ENCODE results near the gene USF1. TPM values are rescaled to one million over a fixed set of nuclear protein-coding genes. Genes with fewer than 3 reads are reported as not detected.

Gene USF1
- total RNA-seq, 2 experiments from 2014 or later: 93.5 to 99.1 TPM

GRCh38 chr1:161013131-161013487, 32.7 kb downstream of the USF1 start:
- Mint-ChIP-seq H3K4me1 (ENCODE audit: low read depth) (peaks cover 31% of the 10 kb centered on the region), H3K4me3 (peak overlapping the region; percentile 84), H3K27ac (peak overlapping the region; percentile 94), H3K36me3 (ENCODE audit: low read depth) (no peaks in the 10 kb centered on the region), H3K9me3 (no peaks in the 10 kb centered on the region), H3K27me3 (no peaks in the 10 kb centered on the region)
- Histone ChIP-seq H3K4me3 (ENCODE audit: low read length) (peak overlapping the region; percentile 51), H3K4me1 (ENCODE audit: insufficient read depth, low read length) (peaks cover 32% of the 10 kb centered on the region), H3K27me3 (ENCODE audit: control insufficient read depth in 1 of 2, insufficient read depth in 2 of 2, low read length in 2 of 2) (no peaks in the 10 kb centered on the region), H3K9me3 (ENCODE audit: control insufficient read depth in 1 of 2, insufficient read depth in 1 of 2, low read length in 2 of 2) (no peaks in the 10 kb centered on the region), H3K27ac (ENCODE audit: low read depth in 1 of 2, low read length in 2 of 2) (peak overlapping the region; percentile 56 to 87), H3K36me3 (ENCODE audit: insufficient read depth, low read length) (no peaks in the 10 kb centered on the region)
- TF ChIP-seq, protein P1, sequence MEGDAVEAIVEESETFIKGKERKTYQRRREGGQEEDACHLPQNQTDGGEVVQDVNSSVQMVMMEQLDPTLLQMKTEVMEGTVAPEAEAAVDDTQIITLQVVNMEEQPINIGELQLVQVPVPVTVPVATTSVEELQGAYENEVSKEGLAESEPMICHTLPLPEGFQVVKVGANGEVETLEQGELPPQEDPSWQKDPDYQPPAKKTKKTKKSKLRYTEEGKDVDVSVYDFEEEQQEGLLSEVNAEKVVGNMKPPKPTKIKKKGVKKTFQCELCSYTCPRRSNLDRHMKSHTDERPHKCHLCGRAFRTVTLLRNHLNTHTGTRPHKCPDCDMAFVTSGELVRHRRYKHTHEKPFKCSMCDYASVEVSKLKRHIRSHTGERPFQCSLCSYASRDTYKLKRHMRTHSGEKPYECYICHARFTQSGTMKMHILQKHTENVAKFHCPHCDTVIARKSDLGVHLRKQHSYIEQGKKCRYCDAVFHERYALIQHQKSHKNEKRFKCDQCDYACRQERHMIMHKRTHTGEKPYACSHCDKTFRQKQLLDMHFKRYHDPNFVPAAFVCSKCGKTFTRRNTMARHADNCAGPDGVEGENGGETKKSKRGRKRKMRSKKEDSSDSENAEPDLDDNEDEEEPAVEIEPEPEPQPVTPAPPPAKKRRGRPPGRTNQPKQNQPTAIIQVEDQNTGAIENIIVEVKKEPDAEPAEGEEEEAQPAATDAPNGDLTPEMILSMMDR (IDR thresholded peaks at IDR 0.05): no peak
- ChIA-PET POLR2A (interaction anchor here (0.6 to 3.5 kb wide), 11 partner anchors 8 to 120 kb away, joined by 3 to 27 read pairs (median 5); partner anchors contain the start of genes ARHGAP30, F11R, TSTD1 and USF1), CTCF (interaction anchor here (0.7 to 1.8 kb wide), 7 partner anchors 8 to 620 kb away, joined by 3 to 6 read pairs (median 4); partner anchors contain the start of gene KLHDC9)
- intact Hi-C loops (cut with DNase I, micrococcal nuclease): no loop called here
- no peak for ATAC-seq (ENCODE audit: poor library complexity)
- peak in 2 of 14 experiments; percentile 31 to 55 for DNase-seq

DNA sequence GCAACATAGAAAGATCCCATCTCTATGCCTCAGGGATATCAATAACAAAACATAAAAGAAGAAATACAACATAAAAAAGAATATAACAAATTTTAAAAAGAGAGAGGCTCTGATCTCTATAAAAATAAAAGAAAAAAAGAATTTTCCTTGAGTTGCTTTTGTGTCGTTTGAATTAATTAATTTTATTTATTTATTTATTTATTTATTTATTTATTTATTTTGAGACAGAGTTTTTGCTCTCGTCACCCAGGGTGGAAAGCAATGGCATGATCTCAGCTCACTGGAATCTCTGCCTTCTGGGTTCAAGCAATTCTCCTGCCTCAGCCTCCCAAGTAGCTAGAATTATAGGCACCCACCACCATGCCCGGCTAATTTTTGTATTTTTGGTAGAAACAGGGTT, 33.4 kb downstream of the USF1 start:
- Mint-ChIP-seq H3K4me1 (ENCODE audit: low read depth) (peaks cover 31% of the 10 kb centered on the region), H3K9me3 (no peaks in the 10 kb centered on the region), H3K27me3 (no peaks in the 10 kb centered on the region), H3K4me3 (no peak overlapping the region), H3K36me3 (ENCODE audit: low read depth) (no peaks in the 10 kb centered on the region), H3K27ac (peak overlapping the region; percentile 62)
- Histone ChIP-seq H3K4me1 (ENCODE audit: insufficient read depth, low read length) (peaks cover 32% of the 10 kb centered on the region), H3K4me3 (ENCODE audit: low read length) (no peak overlapping the region), H3K27ac (ENCODE audit: low read depth in 1 of 2, low read length in 2 of 2) (peak overlapping the region; percentile 17 to 56), H3K9me3 (ENCODE audit: control insufficient read depth in 1 of 2, insufficient read depth in 1 of 2, low read length in 2 of 2) (no peaks in the 10 kb centered on the region), H3K36me3 (ENCODE audit: insufficient read depth, low read length) (no peaks in the 10 kb centered on the region), H3K27me3 (ENCODE audit: control insufficient read depth in 1 of 2, insufficient read depth in 2 of 2, low read length in 2 of 2) (no peaks in the 10 kb centered on the region)
- TF ChIP-seq, protein P1 (IDR thresholded peaks at IDR 0.05): no peak
- ChIA-PET POLR2A (interaction anchor here (0.6 to 3.5 kb wide), 3 partner anchors 9 to 33 kb away, joined by 3 to 27 read pairs (median 15); partner anchors contain the start of genes F11R and USF1), CTCF (interaction anchor here (0.6 to 1.0 kb wide), 3 partner anchors 15 to 85 kb away, joined by 3 to 5 read pairs (median 3); partner anchors contain the start of gene KLHDC9)
- intact Hi-C loops (cut with DNase I, micrococcal nuclease): no loop called here
- no peak for DNase-seq
- no peak for ATAC-seq (ENCODE audit: poor library complexity)

DNA sequence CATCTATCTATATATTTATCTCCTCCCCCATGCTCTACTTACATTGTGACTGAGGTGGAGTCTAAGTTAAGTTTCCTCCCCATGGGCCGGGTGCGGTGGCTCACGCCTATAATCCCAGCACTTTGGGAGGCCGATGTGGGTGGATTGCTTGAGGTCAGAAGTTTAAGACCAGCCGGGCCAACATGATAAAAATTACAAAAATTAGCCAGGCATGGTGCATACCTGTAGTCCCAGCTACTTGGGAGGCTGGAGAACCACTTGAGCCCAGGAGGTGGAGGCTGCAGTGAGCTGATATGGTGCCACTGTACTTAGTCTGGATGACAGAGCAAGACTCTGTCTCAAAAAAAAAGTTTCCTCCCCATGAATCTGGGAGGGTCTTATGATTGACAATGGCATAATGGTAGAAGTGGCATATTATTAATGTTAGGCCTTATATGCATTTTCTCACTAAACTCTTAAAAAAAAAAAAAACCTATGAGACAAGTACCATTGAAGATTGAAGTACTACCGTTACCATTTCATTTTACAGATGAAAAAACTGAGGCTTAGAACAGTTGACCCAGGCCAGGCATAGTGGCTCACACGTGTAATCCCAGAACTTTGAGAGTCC, 36.1 kb downstream of the USF1 start:
- H3K4me1 ChIP-seq (ENCODE audit: insufficient read depth, low read length): peaks cover 35% of the 10 kb centered on the region
- H3K27me3 ChIP-seq (ENCODE audit: control insufficient read depth in 1 of 2, insufficient read depth in 2 of 2, low read length in 2 of 2): no peaks in the 10 kb centered on the region
- ATAC-seq (ENCODE audit: poor library complexity) (no peak), DNase-seq (no peak)
- Mint-ChIP-seq H3K9me3 (no peaks in the 10 kb centered on the region), H3K4me3 (no peak overlapping the region), H3K27ac (peak overlapping the region; percentile 20), H3K4me1 (ENCODE audit: low read depth) (peaks cover 31% of the 10 kb centered on the region), H3K27me3 (no peaks in the 10 kb centered on the region), H3K36me3 (ENCODE audit: low read depth) (peaks cover 6% of the 10 kb centered on the region)
- no peaks in the 10 kb centered on the region for H3K36me3 ChIP-seq (ENCODE audit: insufficient read depth, low read length)
- ChIA-PET POLR2A (interaction anchor here (1.2 kb wide), 1 partner anchor 18 kb away, joined by 6 read pairs; no protein-coding TSS in a partner anchor), CTCF (interaction anchor here (1.3 kb wide), 1 partner anchor 12 kb away, joined by 3 read pairs; no protein-coding TSS in a partner anchor)
- no peaks in the 10 kb centered on the region for H3K9me3 ChIP-seq (ENCODE audit: control insufficient read depth in 1 of 2, insufficient read depth in 1 of 2, low read length in 2 of 2)
- intact Hi-C loops (cut with DNase I, micrococcal nuclease): no loop called here
- H3K4me3 ChIP-seq (ENCODE audit: low read length): no peak overlapping the region
- H3K27ac ChIP-seq (ENCODE audit: low read depth in 1 of 2, low read length in 2 of 2): no peak overlapping the region
- TF ChIP-seq, protein P1 (IDR thresholded peaks at IDR 0.05): no peak
